Astrocyte (in vitro differentiated cells and primary cell): Measurements from ENCODE around the gene APBB1IP.
A peak's percentile ranks its signal among the peaks of the same experiment; 100 is the strongest.

Experiments used
- CTCF ChIP-seq: IDR thresholded peaks from 2 replicates; pipeline ENCODE4 v1.5.1; 2011; ENCODE audit warnings: low read depth, mild to moderate bottlenecking, inconsistent platforms, low read length, moderate library complexity; ENCODE audit not compliant: insufficient read depth
- EZH2 ChIP-seq: IDR thresholded peaks from 2 replicates; pipeline ENCODE4 v1.6.1; 2012; ENCODE audit warnings: mild to moderate bottlenecking, low read length, inconsistent platforms; ENCODE audit not compliant: insufficient read depth

- peak; percentile 94 for TF ChIP-seq CTCF
- no peak for TF ChIP-seq EZH2
Measured at GRCh38 chr10:26556748-26557640, 118.9 kb downstream of the APBB1IP start.
